GM15510 (cell line): Measurements from ENCODE around the gene GADD45A.

Source experiments
- POLR2A ChIP-seq: IDR thresholded peaks from 3 replicates; pipeline ENCODE4 v1.6.1; 2011; ENCODE audit warnings: borderline replicate concordance; ENCODE audit not compliant: insufficient read length; ENCODE audit errors: extremely low read depth

The GADD45A gene

DNA sequence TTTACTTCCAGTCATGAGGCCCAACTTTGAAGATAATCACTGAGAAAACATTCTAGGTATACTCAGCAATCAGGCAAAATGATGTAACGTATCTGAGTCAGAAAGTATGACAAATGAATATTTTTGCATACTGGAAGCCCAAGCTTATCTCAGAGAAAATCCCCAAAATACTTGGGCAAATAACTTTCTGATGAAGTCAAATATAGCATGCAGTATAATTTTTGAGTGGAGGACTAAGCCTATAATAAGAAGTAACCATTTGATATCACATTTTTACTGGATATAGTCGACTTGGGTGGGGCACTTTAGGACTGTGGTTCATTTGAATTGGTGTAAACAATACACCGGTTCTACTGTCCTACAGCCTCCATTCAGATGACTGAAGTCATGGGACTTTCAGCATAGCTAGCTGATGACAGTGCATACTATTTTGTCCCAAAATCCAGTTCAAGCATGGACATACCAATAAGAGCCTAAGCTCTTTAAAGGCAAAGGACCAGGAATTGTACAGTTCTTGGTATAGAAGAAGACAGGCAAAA lies 2.3 kb upstream of the GADD45A start:
- no peak for TF ChIP-seq POLR2A

DNA sequence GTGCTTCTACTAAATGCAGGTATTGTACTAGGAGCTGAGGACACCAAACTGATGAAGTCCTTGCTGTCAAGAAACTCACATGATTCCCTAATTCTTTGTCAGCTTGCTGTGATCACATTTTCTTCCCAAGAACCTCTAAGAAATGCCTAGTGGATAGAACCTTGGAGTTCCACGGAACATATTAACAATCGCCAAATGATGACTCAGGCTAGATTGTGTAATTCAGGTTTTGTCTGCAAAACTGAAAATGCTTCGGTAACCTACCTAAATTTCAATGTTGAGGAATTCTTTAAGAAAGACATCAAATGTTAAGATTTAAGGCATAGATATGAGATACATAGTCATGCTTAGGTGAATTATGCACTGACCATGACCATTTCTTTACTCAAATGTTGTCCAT lies 1.7 kb upstream of the GADD45A start:
- no peak for TF ChIP-seq POLR2A

DNA sequence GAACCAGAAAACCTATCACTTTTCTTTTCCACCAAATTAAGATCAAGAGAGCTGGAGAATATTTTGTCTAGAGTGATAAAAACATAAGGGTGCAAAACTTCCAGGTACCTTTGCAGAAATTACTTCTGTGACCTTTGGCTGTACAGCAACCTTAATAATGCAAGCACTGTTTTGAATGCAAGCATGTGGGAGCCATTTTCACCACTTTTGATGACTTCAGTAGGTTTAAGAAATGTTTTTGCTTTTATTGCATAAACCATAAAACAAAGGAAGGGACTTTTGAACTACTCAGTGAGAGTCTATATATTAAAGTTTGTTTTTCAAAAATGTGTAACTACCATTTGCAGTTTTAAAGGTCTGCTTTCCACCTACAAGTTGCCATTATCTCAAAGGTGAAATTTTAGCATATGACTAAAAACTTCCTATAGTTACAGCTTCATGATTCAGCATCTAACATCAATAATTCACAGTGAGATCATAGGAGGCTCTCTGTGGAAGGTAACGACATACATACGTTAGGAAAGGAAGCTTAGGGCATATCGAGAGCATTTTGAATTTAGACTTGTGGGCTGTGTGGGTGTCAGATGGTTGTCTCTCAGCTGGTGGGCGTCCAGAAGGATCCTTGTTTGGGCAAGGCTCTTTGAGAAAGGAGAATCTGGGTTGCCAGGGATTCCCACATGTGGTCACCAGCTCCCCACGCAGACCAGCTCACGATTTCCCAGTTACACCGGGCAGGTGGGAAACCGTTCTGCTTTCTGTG lies 1.1 kb upstream of the GADD45A start:
- TF ChIP-seq POLR2A, result no peak

DNA sequence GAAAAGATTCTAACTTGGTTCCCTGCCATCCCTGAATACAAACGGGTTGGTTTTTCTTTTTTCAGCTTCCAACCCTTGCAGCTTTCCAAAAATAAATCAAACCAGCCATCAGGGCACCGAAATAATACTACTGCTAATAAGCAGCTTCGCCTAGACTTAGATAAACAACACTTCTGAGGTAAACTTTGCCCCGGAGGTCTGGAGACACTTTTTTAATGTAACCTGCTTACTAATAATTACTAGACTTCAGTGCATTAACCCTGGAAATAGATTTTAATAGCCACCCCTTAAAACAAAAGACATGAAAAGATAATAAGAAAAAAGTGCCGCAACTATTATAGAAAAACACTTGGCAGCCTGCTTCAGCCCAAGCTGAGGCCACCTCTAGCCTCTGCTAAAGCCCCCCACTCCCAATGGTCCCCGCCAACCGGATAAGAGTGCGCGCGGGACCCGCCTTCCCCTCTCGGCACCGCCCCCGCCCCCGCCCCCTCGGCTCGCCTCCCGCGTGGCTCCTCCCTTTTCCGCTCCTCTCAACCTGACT lies 405 bp upstream of the GADD45A start:
- TF ChIP-seq POLR2A, result no peak

DNA sequence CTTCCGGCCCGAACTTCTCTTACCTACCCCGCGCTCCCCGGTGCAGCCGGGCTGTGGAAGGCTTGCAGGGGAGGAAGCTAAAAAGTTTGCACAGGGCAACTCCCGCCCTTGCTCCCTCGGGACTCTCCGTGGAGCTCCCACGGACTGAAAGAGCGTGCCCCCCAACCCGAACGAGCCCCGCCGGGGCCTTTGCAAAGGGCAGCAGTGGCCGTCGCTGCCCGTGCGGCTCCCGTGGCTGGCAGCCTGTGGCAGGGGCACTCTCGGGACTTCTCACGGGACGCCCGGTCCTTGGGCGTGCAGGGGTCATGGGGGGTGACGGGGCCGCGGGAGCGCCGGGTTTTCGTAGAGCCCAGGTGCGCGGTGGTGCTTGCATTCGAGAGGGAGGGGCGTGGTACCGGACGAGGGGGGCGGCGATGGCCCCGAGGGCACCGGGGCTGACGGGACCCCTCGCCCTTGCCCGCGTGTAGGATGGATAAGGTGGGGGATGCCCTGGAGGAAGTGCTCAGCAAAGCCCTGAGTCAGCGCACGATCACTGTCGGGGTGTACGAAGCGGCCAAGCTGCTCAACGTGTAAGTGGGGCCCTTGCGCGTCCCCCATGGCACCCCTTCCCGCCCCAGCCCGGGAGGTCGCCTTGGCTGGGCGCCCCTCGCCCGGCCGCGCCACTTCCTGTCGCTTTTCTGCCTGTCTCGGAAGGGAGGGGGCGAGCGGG lies 711 bp downstream of the GADD45A start:
- TF ChIP-seq POLR2A, result peak; percentile 4

DNA sequence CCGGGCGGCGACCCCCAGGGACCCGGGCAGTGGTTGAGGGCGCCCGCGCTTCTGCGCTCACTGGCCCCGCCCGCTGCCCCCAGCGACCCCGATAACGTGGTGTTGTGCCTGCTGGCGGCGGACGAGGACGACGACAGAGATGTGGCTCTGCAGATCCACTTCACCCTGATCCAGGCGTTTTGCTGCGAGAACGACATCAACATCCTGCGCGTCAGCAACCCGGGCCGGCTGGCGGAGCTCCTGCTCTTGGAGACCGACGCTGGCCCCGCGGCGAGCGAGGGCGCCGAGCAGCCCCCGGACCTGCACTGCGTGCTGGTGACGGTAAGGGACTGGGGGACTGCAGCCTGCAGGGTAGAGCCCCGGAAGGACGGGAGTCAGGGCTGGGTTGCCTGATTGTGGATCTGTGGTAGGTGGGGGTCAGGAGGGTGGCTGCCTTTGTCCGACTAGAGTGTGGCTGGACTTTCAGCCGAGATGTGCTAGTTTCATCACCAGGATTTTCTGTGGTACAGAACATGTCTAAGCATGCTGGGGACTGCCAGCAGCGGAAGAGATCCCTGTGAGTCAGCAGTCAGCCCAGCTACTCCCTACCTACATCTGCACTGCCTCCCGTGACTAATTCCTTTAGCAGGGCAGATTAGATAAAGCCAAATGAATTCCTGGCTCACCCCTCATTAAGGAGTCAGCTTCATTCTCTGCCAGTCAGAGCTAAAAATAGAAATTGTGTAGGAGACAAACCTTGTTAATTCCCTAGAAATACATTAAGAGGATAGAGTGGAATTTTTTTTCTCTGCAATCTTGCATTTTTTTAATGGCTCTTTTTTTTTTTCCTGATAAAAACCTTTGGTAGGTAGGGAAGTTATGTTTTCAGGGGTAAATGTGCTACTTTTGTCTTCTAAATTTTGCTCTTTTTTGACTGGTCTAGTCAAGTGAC lies 1.5 kb downstream of the GADD45A start:
- peak; percentile 43 for TF ChIP-seq POLR2A

DNA sequence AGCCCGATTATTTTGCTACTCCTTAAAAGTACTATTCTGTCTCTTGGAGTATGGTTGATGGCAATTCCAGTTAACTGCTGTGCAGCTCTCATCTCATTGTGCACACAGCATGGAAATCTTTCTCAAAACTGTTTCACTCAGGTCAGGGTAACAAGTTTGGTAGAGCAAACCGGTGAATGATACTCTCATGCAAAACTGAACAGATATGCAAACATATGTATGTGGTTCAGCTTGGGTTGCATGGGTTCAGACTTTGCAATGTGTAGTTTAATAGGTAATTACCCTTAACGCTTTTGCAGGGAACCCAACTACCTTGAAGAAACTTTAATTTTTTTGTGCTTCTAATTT lies 2.2 kb downstream of the GADD45A start:
- TF ChIP-seq POLR2A, result no peak

DNA sequence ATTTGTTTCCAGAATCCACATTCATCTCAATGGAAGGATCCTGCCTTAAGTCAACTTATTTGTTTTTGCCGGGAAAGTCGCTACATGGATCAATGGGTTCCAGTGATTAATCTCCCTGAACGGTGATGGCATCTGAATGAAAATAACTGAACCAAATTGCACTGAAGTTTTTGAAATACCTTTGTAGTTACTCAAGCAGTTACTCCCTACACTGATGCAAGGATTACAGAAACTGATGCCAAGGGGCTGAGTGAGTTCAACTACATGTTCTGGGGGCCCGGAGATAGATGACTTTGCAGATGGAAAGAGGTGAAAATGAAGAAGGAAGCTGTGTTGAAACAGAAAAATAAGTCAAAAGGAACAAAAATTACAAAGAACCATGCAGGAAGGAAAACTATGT lies 2.6 kb downstream of the GADD45A start:
- no peak for TF ChIP-seq POLR2A

DNA sequence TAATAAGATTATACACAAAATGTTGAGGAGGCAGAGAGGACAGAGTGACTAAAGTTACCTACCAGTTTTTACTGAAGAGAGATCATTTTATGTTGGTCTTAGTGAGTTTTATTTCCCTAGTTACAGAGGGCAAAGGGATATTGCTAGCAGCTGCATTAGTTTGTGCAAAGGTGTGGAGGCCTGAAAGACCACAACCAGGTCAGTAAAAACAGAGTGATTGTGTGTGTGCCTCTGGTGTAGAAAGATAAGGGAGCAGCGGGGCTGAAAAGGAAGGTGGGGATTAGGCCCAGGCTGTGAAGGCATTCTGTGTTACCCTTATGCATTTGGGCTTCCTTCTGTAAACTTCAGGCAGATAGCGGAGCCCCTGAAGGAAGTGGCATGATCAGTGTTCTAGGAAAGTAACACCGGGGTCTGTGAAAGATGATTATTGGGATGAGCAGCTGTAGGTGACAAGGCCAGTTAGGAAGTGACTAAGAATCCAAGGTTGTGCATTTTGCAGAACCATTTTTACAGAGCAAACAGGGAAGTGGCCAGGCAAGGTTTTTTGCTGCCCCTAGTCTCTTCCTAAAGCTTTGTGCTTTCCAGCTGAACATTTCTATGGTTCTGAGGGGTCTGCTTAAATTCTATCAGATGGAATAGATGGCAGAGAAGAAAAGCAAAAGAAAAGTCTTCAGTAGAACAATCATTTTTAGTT lies 3.7 kb downstream of the GADD45A start:
- TF ChIP-seq POLR2A, result no peak

DNA sequence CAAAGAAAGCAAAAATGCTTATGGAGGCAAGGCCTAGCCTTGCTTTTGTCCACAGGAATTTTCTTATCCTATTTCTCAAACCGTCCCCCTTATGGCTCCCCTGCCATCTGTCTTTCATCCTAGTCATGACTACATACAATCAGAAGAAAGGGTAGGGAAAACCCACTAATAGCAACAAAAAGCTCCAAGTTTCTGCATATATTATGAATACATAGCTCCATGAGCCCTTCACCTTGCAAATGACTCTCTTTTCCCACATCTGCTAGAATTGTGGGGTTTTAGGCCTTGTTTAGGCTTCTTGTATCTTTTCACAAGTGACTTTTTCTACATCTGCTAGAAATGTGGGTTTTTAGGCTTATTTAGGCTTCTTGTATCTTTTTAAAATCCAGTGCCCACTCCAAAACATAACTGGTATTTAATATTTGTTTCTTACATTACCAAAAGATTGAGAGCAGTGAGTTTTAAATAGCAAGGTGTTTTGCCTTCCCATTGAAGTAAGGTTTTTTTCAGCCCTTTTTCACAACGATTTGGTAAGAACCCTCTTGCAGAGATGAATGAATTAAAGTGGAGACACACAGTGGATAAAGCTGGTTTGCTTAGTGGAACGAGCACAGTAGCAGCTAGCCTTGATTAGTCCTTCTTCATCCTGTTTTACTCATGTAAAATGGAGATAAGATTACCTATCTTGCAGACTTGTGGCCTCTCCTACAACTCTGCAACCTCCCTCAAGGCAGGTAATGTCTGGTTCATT lies 4.4 kb downstream of the GADD45A start:
- TF ChIP-seq POLR2A, result no peak

DNA sequence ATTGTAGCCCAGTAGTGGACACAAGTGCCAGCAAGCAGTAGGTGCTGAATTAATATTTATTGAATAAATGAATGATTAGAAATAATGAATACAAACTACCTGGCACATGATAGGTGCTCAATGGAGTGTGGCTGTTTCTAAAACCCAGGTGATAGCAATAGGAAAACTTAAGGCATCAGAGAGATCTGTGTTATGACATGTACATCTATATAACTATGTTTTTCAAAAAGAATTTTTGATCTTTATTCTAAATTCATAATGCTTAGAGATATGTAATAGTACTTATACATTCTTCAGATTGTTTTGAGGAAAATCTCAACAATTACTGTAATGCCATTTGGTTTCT lies 5.0 kb downstream of the GADD45A start:
- no peak for TF ChIP-seq POLR2A

DNA sequence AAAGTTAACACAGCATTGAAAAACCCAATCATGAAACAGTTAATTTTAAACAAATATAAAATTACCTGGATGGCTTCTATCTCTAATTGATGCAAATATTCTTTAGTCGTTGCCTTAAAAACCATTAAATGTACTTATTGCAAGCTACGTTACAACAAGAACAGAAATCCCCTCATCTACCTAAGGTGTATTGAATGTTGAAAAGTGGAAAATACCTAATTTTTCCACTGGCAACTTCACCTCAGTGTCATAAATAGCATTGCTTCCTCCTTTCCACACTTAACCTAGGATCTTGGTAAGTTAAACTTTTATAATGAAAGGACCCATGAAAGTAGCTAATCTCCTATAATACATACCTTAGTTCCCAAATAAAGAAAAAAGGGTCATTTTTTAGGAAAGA lies 5.4 kb downstream of the GADD45A start:
- no peak for TF ChIP-seq POLR2A

DNA sequence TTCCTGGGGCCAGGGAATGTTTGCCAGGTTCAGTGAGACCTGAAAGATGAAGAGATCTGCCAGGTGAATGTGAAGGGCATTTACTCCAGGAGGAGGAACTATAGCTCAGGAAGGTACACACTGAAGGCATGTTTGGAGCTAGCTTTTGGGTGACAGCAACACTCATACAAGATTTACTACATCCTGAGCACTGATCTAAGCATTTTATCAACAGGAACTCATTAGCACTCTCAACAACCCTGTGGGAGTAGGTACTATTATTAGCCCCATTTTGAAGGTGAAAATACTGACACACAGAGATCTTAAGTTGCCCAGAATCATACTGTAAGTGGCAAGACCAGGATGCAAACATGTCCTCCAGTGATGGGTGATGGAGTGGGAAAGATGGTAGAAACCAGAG lies 6.7 kb downstream of the GADD45A start:
- TF ChIP-seq POLR2A, result no peak

DNA sequence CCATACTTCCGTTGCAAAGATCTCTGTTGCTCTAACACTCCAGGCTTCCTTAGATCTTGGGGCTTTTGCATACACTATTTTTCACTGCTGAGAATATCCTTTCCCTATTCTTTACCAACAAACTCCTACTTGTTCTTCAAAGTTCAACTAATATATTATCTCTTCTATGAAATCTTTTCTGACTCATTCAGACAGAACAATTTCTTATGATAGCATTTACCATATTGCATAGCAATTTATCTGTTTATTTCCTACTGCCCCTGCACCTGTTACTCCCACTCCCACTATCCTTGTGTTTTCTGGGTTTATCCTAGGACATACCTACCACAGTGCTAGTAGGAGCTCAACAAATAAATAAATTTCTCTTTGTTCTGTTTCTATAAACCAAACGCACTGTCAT lies 11.0 kb downstream of the GADD45A start:
- TF ChIP-seq POLR2A, result no peak

DNA sequence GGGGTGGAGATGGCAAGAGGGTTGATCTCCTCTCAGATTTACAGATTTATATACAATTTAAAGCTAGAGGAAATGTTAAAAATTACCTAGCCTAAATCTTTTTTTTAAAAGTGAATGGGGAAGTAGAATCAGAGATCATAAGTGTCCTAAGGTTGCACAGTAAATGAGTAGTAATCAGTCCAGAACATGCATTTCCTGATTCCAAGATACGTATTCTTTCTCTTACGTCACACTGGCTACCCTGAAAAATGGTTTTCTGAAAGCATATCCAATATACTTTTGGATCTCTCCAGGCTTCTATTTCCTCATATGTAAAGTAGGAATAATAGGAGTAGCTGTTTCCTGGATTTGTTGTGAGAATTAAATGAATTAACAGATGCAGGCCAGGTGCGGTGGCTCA lies 11.7 kb downstream of the GADD45A start:
- TF ChIP-seq POLR2A, result no peak

DNA sequence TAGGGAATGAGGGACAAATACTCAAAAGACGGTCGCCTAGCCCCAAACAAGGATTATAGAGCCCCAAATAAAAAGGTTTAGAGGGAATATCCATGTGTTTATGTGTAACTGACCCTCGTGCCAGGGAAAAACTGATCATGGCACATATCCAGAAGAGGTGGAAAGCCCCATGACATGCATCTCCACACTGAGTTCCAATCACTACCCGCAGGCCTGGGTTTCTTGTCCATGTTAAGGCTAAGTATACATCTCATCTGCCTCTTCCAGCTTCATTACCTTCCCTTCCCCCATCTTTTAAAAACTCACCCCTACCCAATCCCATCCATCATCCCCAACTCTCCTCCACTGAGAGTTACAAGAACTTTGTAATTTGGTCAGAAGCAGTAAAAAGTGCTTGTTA lies 15.2 kb downstream of the GADD45A start:
- TF ChIP-seq POLR2A, result no peak
